Neural cell (in vitro differentiated cells): ENCODE results near the gene RUNX3. TPM values are rescaled to one million over a fixed set of nuclear protein-coding genes. Genes with fewer than 3 reads are reported as not detected.

Source experiments
- H2AFZ ChIP-seq: fragments of 200-600, 300-800 bp; sonication (generic), shearing (Covaris generic); 2 replicates; pipeline ENCODE4 v1.6.0; 2014; ENCODE audit warnings: low read depth, mild to moderate bottlenecking, antibody characterized with exemption, low read length, moderate library complexity
- H3F3A ChIP-seq: fragments of 200-600 bp; shearing (Covaris generic); 2 replicates; pipeline ENCODE4 v1.6.1; 2016; ENCODE audit warnings: mild to moderate bottlenecking, moderate library complexity, mixed read lengths, antibody characterized with exemption, low read length; ENCODE audit not compliant: insufficient read depth, poor library complexity, severe bottlenecking
- H3K27ac ChIP-seq: fragments of 200-600, 300-800 bp; sonication (generic), shearing (Covaris generic); 2 replicates; pipeline ENCODE4 v1.5.1; 2014; ENCODE audit warnings: mild to moderate bottlenecking, low read length, moderate library complexity
- H3K27me3 ChIP-seq: fragments of 300-800, 200-600 bp; sonication (generic), shearing (Covaris generic); 2 replicates; pipeline ENCODE4 v1.6.0; 2014; ENCODE audit warnings: mild to moderate bottlenecking, low read depth, low read length, moderate library complexity; ENCODE audit not compliant: insufficient read depth
- H3K36me3 ChIP-seq: fragments of 300-800, 200-600 bp; sonication (generic), shearing (Covaris generic); 2 replicates; pipeline ENCODE4 v1.5.1; 2014; ENCODE audit warnings: mild to moderate bottlenecking, antibody characterized with exemption, low read length, moderate library complexity; ENCODE audit not compliant: insufficient read depth
- H3K4me2 ChIP-seq: fragments of 300-800, 200-600 bp; sonication (generic), shearing (Covaris generic); 2 replicates; pipeline ENCODE4 v1.6.0; 2014; ENCODE audit warnings: mild to moderate bottlenecking, low read length
- H3K4me3 ChIP-seq: fragments of 300-800, 200-600 bp; sonication (generic), shearing (Covaris generic); 2 replicates; pipeline ENCODE4 v1.5.1; 2014; ENCODE audit warnings: mild to moderate bottlenecking, low read length, moderate library complexity
- H3K79me2 ChIP-seq: fragments of 200-600 bp; shearing (Covaris generic); replicated peaks from 2 replicates; pipeline ENCODE4 v1.6.0; 2014; ENCODE audit warnings: mild to moderate bottlenecking, low read length, moderate library complexity; ENCODE audit not compliant: insufficient read depth
- H3K9ac ChIP-seq: fragments of 300-800, 200-600 bp; sonication (generic), shearing (Covaris generic); 2 replicates; pipeline ENCODE4 v1.6.1; 2016; ENCODE audit warnings: mild to moderate bottlenecking, low read length, mixed read lengths
- H3K9me2 ChIP-seq: fragments of 200-600 bp; shearing (Covaris generic); 2 replicates; pipeline ENCODE4 v1.6.1; 2016; ENCODE audit warnings: mild to moderate bottlenecking, low read length, mixed read lengths; ENCODE audit not compliant: insufficient read depth
- H3K9me3 ChIP-seq: fragments of 200-600, 300-800 bp; sonication (generic), shearing (Covaris generic); 2 replicates; pipeline ENCODE4 v1.6.1; 2016; ENCODE audit warnings: mild to moderate bottlenecking, mixed run types, low read length, moderate library complexity, mixed read lengths
- H4K20me1 ChIP-seq: fragments of 200-600 bp; shearing (Covaris generic); 2 replicates; pipeline ENCODE4 v1.6.1; 2016; ENCODE audit warnings: mild to moderate bottlenecking, mixed run types; ENCODE audit not compliant: insufficient read depth
- EP300 ChIP-seq: fragments of 450-650 bp; conservative IDR thresholded peaks from 2 replicates; pipeline ENCODE4 v1.6.1; 2014; ENCODE audit warnings: antibody characterized with exemption, mild to moderate bottlenecking, moderate library complexity; ENCODE audit not compliant: poor library complexity, severe bottlenecking
- EZH2 ChIP-seq: fragments of 200-600, 300-800 bp; shearing (Covaris generic), sonication (generic); IDR thresholded peaks from 2 replicates; pipeline ENCODE4 v1.6.1; 2014; ENCODE audit warnings: antibody characterized with exemption, low read length, borderline replicate concordance, mild to moderate bottlenecking; ENCODE audit not compliant: insufficient read depth, poor library complexity, severe bottlenecking
- MXI1 ChIP-seq: fragments of 450-650 bp; conservative IDR thresholded peaks from 2 replicates; pipeline ENCODE4 v1.6.1; 2014; ENCODE audit warnings: antibody characterized with exemption, mild to moderate bottlenecking; ENCODE audit not compliant: poor library complexity, severe bottlenecking
- POLR2AphosphoS5 ChIP-seq: IDR thresholded peaks from 2 replicates; pipeline ENCODE4 v1.6.1; 2012
- RAD21 ChIP-seq: fragments of 450-650 bp; conservative IDR thresholded peaks from 2 replicates; pipeline ENCODE4 v1.6.1; 2014; ENCODE audit warnings: antibody characterized with exemption, mild to moderate bottlenecking, moderate library complexity
- SMC3 ChIP-seq: fragments of 450-650 bp; conservative IDR thresholded peaks from 2 replicates; pipeline ENCODE4 v1.6.1; 2014; ENCODE audit warnings: antibody characterized with exemption, mild to moderate bottlenecking, moderate library complexity; ENCODE audit not compliant: poor library complexity
- TAF1 ChIP-seq: IDR thresholded peaks from 2 replicates; pipeline ENCODE4 v1.6.1; 2012; ENCODE audit warnings: low read depth
- polyA plus RNA-seq: library from polyadenylated mRNA; depleted of rRNA; stranded (reverse); fragments of >200 nt; gene quantifications from 2 replicates; pipeline ENCODE4 v1.2.3, GENCODE V29; 2014
- TF ChIP-seq, protein P1 (sequence below): fragments of 450-650 bp; IDR thresholded peaks from 2 replicates; pipeline ENCODE4 v1.5.1; 2014; ENCODE audit warnings: antibody characterized with exemption, mild to moderate bottlenecking, moderate library complexity; ENCODE audit not compliant: poor library complexity, severe bottlenecking
- TF ChIP-seq, protein P2 (sequence below): IDR thresholded peaks from 2 replicates; pipeline ENCODE4 v1.6.1; 2012; ENCODE audit warnings: borderline replicate concordance

Gene RUNX3
- polyA plus RNA-seq, 1 donor from 2014 or later, result not detected

DNA sequence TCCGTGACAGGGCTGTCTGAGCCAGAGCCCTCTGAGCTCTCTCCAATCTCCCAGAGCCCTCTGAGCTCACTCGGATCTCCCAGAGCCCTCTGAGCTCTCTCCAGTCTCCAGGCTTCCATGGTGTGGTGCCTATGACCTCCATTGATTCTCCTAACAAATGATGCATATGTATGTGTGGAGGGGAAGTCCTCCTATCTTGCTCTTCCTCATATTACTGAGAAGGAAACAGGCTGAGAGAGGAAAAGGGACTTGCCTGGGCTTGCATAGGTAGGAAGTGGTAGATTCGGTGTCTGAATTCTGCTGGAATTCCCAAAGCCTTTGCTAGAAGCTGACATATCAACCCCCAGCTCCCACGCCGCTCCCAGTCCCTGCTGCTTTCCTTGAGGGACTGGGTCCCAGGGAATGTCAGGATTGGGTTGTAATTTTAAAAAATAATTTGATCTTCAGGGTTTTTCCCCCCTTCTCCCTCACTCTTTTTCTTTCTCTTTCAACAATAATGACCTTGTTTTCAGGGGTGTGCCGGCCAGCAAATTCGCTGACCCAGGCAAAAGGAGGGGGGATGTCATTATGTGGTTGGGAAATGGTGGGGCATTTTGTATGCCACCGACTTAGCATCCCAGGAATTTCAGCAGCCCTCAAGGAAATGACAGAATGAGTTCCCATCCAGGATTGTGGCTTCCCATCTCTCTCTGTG, 42.3 kb upstream of the RUNX3 start:
- Histone ChIP-seq H3K79me2 (no peaks in the 10 kb centered on the region), H3K9me3 (no peaks in the 10 kb centered on the region), H2AFZ (no peak overlapping the region), H4K20me1 (no peaks in the 10 kb centered on the region), H3K27ac (no peak overlapping the region), H3K27me3 (no peaks in the 10 kb centered on the region), H3F3A (no peaks in the 10 kb centered on the region), H3K9me2 (no peaks in the 10 kb centered on the region), H3K9ac (no peak overlapping the region), H3K36me3 (no peaks in the 10 kb centered on the region), H3K4me2 (no peak overlapping the region), H3K4me3 (no peak overlapping the region)
- no peak for TF ChIP-seq POLR2AphosphoS5
- no peak for TF ChIP-seq EP300
- no peak for TF ChIP-seq MXI1
- TF ChIP-seq RAD21, result no peak
- TF ChIP-seq EZH2, result no peak
- TF ChIP-seq, protein P1, sequence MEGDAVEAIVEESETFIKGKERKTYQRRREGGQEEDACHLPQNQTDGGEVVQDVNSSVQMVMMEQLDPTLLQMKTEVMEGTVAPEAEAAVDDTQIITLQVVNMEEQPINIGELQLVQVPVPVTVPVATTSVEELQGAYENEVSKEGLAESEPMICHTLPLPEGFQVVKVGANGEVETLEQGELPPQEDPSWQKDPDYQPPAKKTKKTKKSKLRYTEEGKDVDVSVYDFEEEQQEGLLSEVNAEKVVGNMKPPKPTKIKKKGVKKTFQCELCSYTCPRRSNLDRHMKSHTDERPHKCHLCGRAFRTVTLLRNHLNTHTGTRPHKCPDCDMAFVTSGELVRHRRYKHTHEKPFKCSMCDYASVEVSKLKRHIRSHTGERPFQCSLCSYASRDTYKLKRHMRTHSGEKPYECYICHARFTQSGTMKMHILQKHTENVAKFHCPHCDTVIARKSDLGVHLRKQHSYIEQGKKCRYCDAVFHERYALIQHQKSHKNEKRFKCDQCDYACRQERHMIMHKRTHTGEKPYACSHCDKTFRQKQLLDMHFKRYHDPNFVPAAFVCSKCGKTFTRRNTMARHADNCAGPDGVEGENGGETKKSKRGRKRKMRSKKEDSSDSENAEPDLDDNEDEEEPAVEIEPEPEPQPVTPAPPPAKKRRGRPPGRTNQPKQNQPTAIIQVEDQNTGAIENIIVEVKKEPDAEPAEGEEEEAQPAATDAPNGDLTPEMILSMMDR, result no peak
- TF ChIP-seq, protein P2, sequence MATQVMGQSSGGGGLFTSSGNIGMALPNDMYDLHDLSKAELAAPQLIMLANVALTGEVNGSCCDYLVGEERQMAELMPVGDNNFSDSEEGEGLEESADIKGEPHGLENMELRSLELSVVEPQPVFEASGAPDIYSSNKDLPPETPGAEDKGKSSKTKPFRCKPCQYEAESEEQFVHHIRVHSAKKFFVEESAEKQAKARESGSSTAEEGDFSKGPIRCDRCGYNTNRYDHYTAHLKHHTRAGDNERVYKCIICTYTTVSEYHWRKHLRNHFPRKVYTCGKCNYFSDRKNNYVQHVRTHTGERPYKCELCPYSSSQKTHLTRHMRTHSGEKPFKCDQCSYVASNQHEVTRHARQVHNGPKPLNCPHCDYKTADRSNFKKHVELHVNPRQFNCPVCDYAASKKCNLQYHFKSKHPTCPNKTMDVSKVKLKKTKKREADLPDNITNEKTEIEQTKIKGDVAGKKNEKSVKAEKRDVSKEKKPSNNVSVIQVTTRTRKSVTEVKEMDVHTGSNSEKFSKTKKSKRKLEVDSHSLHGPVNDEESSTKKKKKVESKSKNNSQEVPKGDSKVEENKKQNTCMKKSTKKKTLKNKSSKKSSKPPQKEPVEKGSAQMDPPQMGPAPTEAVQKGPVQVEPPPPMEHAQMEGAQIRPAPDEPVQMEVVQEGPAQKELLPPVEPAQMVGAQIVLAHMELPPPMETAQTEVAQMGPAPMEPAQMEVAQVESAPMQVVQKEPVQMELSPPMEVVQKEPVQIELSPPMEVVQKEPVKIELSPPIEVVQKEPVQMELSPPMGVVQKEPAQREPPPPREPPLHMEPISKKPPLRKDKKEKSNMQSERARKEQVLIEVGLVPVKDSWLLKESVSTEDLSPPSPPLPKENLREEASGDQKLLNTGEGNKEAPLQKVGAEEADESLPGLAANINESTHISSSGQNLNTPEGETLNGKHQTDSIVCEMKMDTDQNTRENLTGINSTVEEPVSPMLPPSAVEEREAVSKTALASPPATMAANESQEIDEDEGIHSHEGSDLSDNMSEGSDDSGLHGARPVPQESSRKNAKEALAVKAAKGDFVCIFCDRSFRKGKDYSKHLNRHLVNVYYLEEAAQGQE, result no peak
- TF ChIP-seq SMC3, result no peak

DNA sequence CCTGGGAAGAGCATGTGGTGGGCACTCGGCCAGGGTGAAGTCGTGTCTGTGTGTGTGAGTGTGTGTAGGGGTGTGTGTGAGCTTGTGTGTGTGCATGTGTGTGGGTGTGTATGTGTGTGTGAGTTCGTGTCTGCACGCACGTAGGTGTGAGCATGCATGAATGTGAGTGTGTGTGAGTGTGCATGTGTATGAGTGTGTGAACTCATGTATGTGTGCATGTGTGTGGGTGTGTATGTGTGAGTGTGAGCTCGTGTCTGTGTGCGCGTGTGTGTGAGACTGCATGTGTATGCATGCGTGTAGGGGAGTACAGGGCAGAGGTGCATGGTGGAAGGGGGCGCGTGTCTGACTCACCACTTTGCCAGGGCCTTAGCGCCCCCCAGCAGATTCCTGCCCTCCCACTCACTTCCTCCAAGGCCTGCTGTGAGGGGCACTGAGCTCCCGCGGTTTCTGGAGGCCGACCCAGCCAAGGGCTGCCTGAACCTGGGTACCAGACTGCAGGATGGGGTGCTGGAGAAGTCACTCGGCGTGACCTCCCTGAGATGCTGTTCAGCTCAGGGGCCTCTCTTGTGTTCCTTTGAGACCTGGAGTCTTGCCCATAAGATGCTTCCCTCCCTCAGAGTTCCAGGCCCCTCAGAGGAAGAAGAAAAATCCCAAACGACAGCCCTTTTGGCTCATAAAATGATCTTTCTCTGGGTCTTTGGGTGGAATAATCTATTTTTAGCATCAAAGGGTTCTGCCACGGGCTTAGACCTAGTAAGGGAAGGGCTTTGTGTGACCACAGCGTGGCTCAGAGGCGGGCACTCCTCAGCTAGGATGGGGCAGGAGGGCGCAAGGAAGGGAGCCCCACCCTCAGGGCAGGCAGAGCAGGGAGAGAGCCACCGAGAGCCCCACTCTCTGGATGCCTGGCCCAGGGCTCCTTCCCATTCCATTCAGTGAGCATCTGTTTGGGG, 41.1 kb upstream of the RUNX3 start:
- no peaks in the 10 kb centered on the region for H3K9me3 ChIP-seq
- no peaks in the 10 kb centered on the region for H3K79me2 ChIP-seq
- H3K4me3 ChIP-seq, result no peak overlapping the region
- H3K9me2 ChIP-seq, result no peaks in the 10 kb centered on the region
- H3K36me3 ChIP-seq, result no peaks in the 10 kb centered on the region
- no peak overlapping the region for H3K27ac ChIP-seq
- H3K4me2 ChIP-seq, result no peak overlapping the region
- no peak overlapping the region for H2AFZ ChIP-seq
- no peaks in the 10 kb centered on the region for H3F3A ChIP-seq
- no peaks in the 10 kb centered on the region for H4K20me1 ChIP-seq
- H3K27me3 ChIP-seq, result no peaks in the 10 kb centered on the region
- no peak overlapping the region for H3K9ac ChIP-seq
- TF ChIP-seq RAD21 (no peak), SMC3 (no peak), TAF1 (no peak)
